Neuronal stem cell (in vitro differentiated cells): ENCODE measurements around the gene GNG8.
A peak's percentile ranks its signal among the peaks of the same experiment; 100 is the strongest.

ENCODE experiments used
- DNase-seq: peaks from one replicate; pipeline ENCODE4 v3.0.0-alpha.2; 2013; ENCODE audit warnings: low spot score
- H2AFZ ChIP-seq: one replicate; pipeline ENCODE4 v1.6.1; 2013; ENCODE audit warnings: mild to moderate bottlenecking, low read length, inconsistent platforms
- H2AK5ac ChIP-seq: 2 replicates; pipeline ENCODE4 v1.6.1; 2013; ENCODE audit warnings: low read depth, mild to moderate bottlenecking, inconsistent platforms, low read length, moderate library complexity, mixed read lengths
- H2BK120ac ChIP-seq: 2 replicates; pipeline ENCODE4 v1.6.1; 2013; ENCODE audit warnings: low read depth, mild to moderate bottlenecking, inconsistent platforms, low read length, moderate library complexity, mixed read lengths
- H2BK12ac ChIP-seq: one replicate; pipeline ENCODE4 v1.6.1; 2013; ENCODE audit warnings: low read length, inconsistent platforms
- H2BK15ac ChIP-seq: 2 replicates; pipeline ENCODE4 v1.6.1; 2013; ENCODE audit warnings: mild to moderate bottlenecking, low read length, inconsistent platforms, mixed read lengths
- H2BK5ac ChIP-seq: one replicate; pipeline ENCODE4 v1.6.1; 2013; ENCODE audit warnings: inconsistent platforms, mild to moderate bottlenecking, low read length, moderate library complexity
- H3K14ac ChIP-seq: one replicate; pipeline ENCODE4 v1.6.1; 2013; ENCODE audit warnings: low read length, inconsistent platforms
- H3K18ac ChIP-seq: 2 replicates; pipeline ENCODE4 v1.6.1; 2013; ENCODE audit warnings: low read length, inconsistent platforms
- H3K23ac ChIP-seq: 2 replicates; pipeline ENCODE4 v1.6.1; 2013; ENCODE audit warnings: low read depth, mild to moderate bottlenecking, mixed read lengths, low read length, inconsistent platforms; ENCODE audit not compliant: poor library complexity
- H3K27ac ChIP-seq: replicated peaks from 3 replicates; pipeline ENCODE4 v1.5.1; 2013; ENCODE audit warnings: low read length, inconsistent platforms
- H3K27me3 ChIP-seq, 3 experiments: 2 replicates each; pipeline ENCODE4 v1.6.1; 2013; ENCODE audit warnings: low read length in 3 of 3, mild to moderate bottlenecking in 2 of 3, inconsistent platforms in 1 of 3, low read depth in 1 of 3, mixed read lengths in 1 of 3, moderate library complexity in 1 of 3; ENCODE audit not compliant: control insufficient read depth in 3 of 3, insufficient read depth in 3 of 3
- H3K36me3 ChIP-seq, 2 donors: replicated peaks in 1 of 2; 2 replicates each; pipeline ENCODE4 v1.6.1; 2013; ENCODE audit warnings: low read length in 2 of 2; ENCODE audit not compliant: control insufficient read depth in 2 of 2, insufficient read depth in 2 of 2
- H3K4ac ChIP-seq: 2 replicates; pipeline ENCODE4 v1.6.1; 2013; ENCODE audit warnings: inconsistent platforms, mild to moderate bottlenecking, low read length, moderate library complexity
- H3K4me1 ChIP-seq, 2 donors: 1 replicate in 1 of 2; 2 replicates in 1 of 2; pipeline ENCODE4 v1.6.1; 2013; ENCODE audit warnings: low read length in 2 of 2, low read depth in 1 of 2; ENCODE audit not compliant: control insufficient read depth in 2 of 2, insufficient read depth in 1 of 2
- H3K4me2 ChIP-seq: one replicate; pipeline ENCODE4 v1.6.1; 2013; ENCODE audit warnings: mild to moderate bottlenecking, low read length, inconsistent platforms; ENCODE audit not compliant: insufficient read depth, poor library complexity, severe bottlenecking
- H3K4me3 ChIP-seq, 2 donors: 2 replicates each; pipeline ENCODE4 v1.5.1; 2013; ENCODE audit warnings: low read length in 2 of 2, mild to moderate bottlenecking in 2 of 2, inconsistent platforms in 1 of 2, moderate library complexity in 1 of 2
- H3K79me1 ChIP-seq: one replicate; pipeline ENCODE4 v1.6.1; 2013; ENCODE audit warnings: low read depth, mild to moderate bottlenecking, inconsistent platforms, low read length, moderate library complexity
- H3K9ac ChIP-seq: one replicate; pipeline ENCODE4 v1.6.1; 2013; ENCODE audit warnings: mild to moderate bottlenecking, low read depth, low read length, inconsistent platforms; ENCODE audit not compliant: poor library complexity
- H3K9me3 ChIP-seq, 2 donors: replicated peaks in 1 of 2; 2 replicates each; pipeline versions ENCODE3 to v1.6.1; 2013; ENCODE audit warnings: low read length in 2 of 2, mild to moderate bottlenecking in 2 of 2, inconsistent platforms in 1 of 2, low read depth in 1 of 2, mixed read lengths in 1 of 2, moderate library complexity in 1 of 2; ENCODE audit not compliant: control insufficient read depth in 2 of 2, insufficient read depth in 1 of 2
- H4K8ac ChIP-seq: one replicate; pipeline ENCODE4 v1.6.1; 2013; ENCODE audit warnings: low read depth, mild to moderate bottlenecking, inconsistent platforms, low read length, moderate library complexity
- H4K91ac ChIP-seq: one replicate; pipeline ENCODE4 v1.6.1; 2013; ENCODE audit warnings: low read length, low read depth, mild to moderate bottlenecking, inconsistent platforms; ENCODE audit not compliant: poor library complexity
- WGBS, 2 donors: extraction: QIAGEN DNeasy Blood & Tissue Kit; methylation state at CpG; one replicate each; pipeline ENCODE4 v1.1.7; 2013; ENCODE audit warnings: missing lambda C conversion rate in 2 of 2, mixed read lengths in 1 of 2; ENCODE audit not compliant: insufficient read length in 2 of 2, insufficient replicate concordance in 1 of 2; ENCODE audit errors: extremely low coverage in 2 of 2; 5-methylcytosine and 5-hydroxymethylcytosine counted together

The GNG8 gene

DNA sequence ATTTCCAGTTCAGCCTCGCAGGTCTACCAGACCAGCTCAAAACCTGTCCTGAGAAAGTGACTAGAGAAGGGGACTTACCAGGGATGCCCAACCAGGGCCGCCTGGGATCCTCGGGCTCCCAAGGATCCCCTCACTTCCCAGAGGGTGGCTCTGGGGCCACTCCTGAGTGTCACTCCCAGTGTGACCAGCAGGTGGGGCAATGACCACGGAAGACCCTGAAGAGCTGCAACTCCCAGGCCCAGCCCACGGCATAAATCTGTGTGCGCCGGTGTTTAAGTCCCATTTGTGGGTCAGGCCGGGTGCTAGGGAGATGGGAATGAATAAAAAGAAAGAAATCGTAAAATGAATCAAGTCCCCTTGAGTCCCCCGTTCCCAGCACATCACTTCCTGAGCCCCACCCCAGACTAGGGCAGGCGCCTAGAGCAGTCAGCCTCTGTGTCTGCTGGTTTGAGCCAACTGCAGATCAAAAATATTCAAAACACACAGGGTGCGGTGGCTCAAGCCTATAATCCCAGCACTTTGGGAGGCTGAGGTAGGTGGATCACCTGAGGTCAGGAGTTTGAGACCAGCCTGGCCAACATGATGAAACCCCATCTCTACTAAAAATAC lies 21.8 kb downstream of the GNG8 start:
- Histone ChIP-seq H4K91ac (no peak overlapping the region), H3K9me3 (no peaks in the 10 kb centered on the region), H3K23ac (no peak overlapping the region), H2BK5ac (no peak overlapping the region), H3K27ac (no peak overlapping the region), H3K4ac (no peak overlapping the region), H2AK5ac (no peak overlapping the region), H3K36me3 (peaks cover 15 to 23% of the 10 kb centered on the region in 2 donors), H3K4me3 (no peak overlapping the region), H2BK120ac (no peak overlapping the region), H3K4me2 (no peak overlapping the region), H4K8ac (no peak overlapping the region), H3K9ac (no peak overlapping the region), H3K4me1 (peaks cover 0 to 2% of the 10 kb centered on the region in 2 donors), H2AFZ (peak overlapping the region; percentile 71), H3K14ac (no peak overlapping the region), H3K18ac (no peak overlapping the region), H3K27me3 (peaks cover 0 to 5% (median 0%) of the 10 kb centered on the region in 3 experiments), H2BK12ac (no peak overlapping the region), H2BK15ac (no peak overlapping the region), H3K79me1 (peaks cover 3% of the 10 kb centered on the region)
- peak; percentile 78 for DNase-seq
- WGBS, 2 donors, result no CpG with 5 or more reads among the region's 12 CpGs

- no peaks in the 10 kb centered on the region for H3K9me3 ChIP-seq
- H2AK5ac ChIP-seq, result no peak overlapping the region
Observed at GRCh38 chr19:46613525-46613924, 22.5 kb downstream of the GNG8 start.

GRCh38 chr19:46611776-46612175 lies 24.2 kb downstream of the GNG8 start:
- H4K8ac ChIP-seq, result no peak overlapping the region
- H2BK120ac ChIP-seq, result peak overlapping the region; percentile 44
- peaks cover 0 to 3% (median 0%) of the 10 kb centered on the region in 3 experiments for H3K27me3 ChIP-seq
- peaks cover 0 to 2% of the 10 kb centered on the region in 2 donors for H3K4me1 ChIP-seq
- no peak overlapping the region for H3K18ac ChIP-seq
- no peak overlapping the region for H2BK12ac ChIP-seq
- H3K9me3 ChIP-seq, result no peaks in the 10 kb centered on the region
- H3K23ac ChIP-seq, result no peak overlapping the region
- no CpG with 5 or more reads among the region's 6 CpGs for WGBS, 2 donors
- H3K4me3 ChIP-seq, result no peak overlapping the region
- no peak overlapping the region for H3K4ac ChIP-seq
- no peak overlapping the region for H3K14ac ChIP-seq
- peaks cover 7% of the 10 kb centered on the region for H3K79me1 ChIP-seq
- no peak overlapping the region for H4K91ac ChIP-seq
- H2BK15ac ChIP-seq, result no peak overlapping the region
- H3K27ac ChIP-seq, result no peak overlapping the region
- peaks cover 39 to 47% of the 10 kb centered on the region in 2 donors for H3K36me3 ChIP-seq
- peak overlapping the region; percentile 77 for H2BK5ac ChIP-seq
- no peak overlapping the region for H3K4me2 ChIP-seq
- DNase-seq, result no peak
- H3K9ac ChIP-seq, result no peak overlapping the region
- peak overlapping the region; percentile 65 for H2AK5ac ChIP-seq
- no peak overlapping the region for H2AFZ ChIP-seq

More at GRCh38 chr19:46613525-46613924, 22.5 kb downstream of the GNG8 start:
- H3K18ac ChIP-seq, result no peak overlapping the region
- no peak overlapping the region for H3K4me2 ChIP-seq
- no peak overlapping the region for H3K23ac ChIP-seq
- no peak overlapping the region for H3K27ac ChIP-seq
- peaks cover 0 to 2% of the 10 kb centered on the region in 2 donors for H3K4me1 ChIP-seq
- no CpG with 5 or more reads among the region's 22 CpGs for WGBS, 2 donors
- no peak overlapping the region for H4K8ac ChIP-seq
- H2BK12ac ChIP-seq, result no peak overlapping the region
- H3K4me3 ChIP-seq, result no peak overlapping the region
- H2BK120ac ChIP-seq, result no peak overlapping the region
- H3K4ac ChIP-seq, result no peak overlapping the region
- H2AFZ ChIP-seq, result peak overlapping the region; percentile 71
- H2BK15ac ChIP-seq, result no peak overlapping the region
- peaks cover 0 to 5% (median 0%) of the 10 kb centered on the region in 3 experiments for H3K27me3 ChIP-seq
- H4K91ac ChIP-seq, result no peak overlapping the region
- H3K9ac ChIP-seq, result no peak overlapping the region
- no peak for DNase-seq
- H3K14ac ChIP-seq, result no peak overlapping the region
- no peak overlapping the region for H2BK5ac ChIP-seq
- peaks cover 21 to 29% of the 10 kb centered on the region in 2 donors for H3K36me3 ChIP-seq
- peaks cover 3% of the 10 kb centered on the region for H3K79me1 ChIP-seq

GRCh38 chr19:46610851-46611770 lies 24.9 kb downstream of the GNG8 start:
- H3K4ac ChIP-seq, result no peak overlapping the region
- H3K23ac ChIP-seq, result peak overlapping the region; percentile 22
- H3K4me3 ChIP-seq, result no peak overlapping the region
- DNase-seq, result no peak
- no peaks in the 10 kb centered on the region for H3K9me3 ChIP-seq
- H2AFZ ChIP-seq, result no peak overlapping the region
- no CpG with 5 or more reads among the region's 17 CpGs for WGBS, 2 donors
- H2BK12ac ChIP-seq, result no peak overlapping the region
- peaks cover 8% of the 10 kb centered on the region for H3K79me1 ChIP-seq
- no peak overlapping the region for H3K18ac ChIP-seq
- H2BK15ac ChIP-seq, result no peak overlapping the region
- peaks cover 44 to 54% of the 10 kb centered on the region in 2 donors for H3K36me3 ChIP-seq
- H4K91ac ChIP-seq, result no peak overlapping the region
- H3K14ac ChIP-seq, result no peak overlapping the region
- H3K9ac ChIP-seq, result no peak overlapping the region
- H3K27ac ChIP-seq, result no peak overlapping the region
- H3K4me1 ChIP-seq, result peaks cover 0 to 2% of the 10 kb centered on the region in 2 donors
- no peak overlapping the region for H2BK120ac ChIP-seq
- H3K27me3 ChIP-seq, result no peaks in the 10 kb centered on the region
- no peak overlapping the region for H2AK5ac ChIP-seq
- H3K4me2 ChIP-seq, result no peak overlapping the region
- H4K8ac ChIP-seq, result no peak overlapping the region
- peak overlapping the region; percentile 77 for H2BK5ac ChIP-seq
